HL-60/S4 treated with phorbol 12-myristate 13-acetate at 8.2 ng/mL for 4 days and 3 days (cell line): Measurements from ENCODE around the gene CACNA1A.
"Not testable (repeated sequence)": the region's sequence is repeated elsewhere in the genome, so short reads cannot be mapped to it uniquely, and the experiment has no call there.

ENCODE experiments used
- in situ Hi-C: fragments of 300-500 bp; cut with MboI; formaldehyde crosslinking; loops from 2 replicates; pipeline ENCODE4 v1.15.0; 2022; ENCODE audit warnings: low sequenced_read_pairs

CACNA1A gene

DNA sequence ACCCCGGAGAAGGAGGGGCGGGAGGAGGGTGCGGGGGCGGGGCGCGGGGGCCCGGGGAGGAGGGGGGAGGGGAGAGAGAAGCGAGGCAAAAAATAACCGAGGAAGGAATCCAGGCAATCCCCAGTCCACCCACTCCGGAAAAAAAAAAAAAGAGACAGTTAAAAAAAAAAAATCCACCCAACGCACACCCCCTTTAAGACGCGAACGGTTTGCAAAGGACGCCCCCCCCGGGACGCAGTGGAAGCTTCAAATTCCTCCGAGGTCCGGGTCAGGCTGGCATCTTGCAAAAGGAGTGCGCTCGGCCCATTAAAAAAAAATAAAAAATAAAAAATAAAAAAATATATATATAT, at the start of gene CACNA1A:
Gene CACNA1A, minus strand, starts transcription at position 9 of the 350 bp plus-strand sequence. CDS start 255 bp downstream, outside the sequence.
- in situ Hi-C loops, result no loop called here

DNA sequence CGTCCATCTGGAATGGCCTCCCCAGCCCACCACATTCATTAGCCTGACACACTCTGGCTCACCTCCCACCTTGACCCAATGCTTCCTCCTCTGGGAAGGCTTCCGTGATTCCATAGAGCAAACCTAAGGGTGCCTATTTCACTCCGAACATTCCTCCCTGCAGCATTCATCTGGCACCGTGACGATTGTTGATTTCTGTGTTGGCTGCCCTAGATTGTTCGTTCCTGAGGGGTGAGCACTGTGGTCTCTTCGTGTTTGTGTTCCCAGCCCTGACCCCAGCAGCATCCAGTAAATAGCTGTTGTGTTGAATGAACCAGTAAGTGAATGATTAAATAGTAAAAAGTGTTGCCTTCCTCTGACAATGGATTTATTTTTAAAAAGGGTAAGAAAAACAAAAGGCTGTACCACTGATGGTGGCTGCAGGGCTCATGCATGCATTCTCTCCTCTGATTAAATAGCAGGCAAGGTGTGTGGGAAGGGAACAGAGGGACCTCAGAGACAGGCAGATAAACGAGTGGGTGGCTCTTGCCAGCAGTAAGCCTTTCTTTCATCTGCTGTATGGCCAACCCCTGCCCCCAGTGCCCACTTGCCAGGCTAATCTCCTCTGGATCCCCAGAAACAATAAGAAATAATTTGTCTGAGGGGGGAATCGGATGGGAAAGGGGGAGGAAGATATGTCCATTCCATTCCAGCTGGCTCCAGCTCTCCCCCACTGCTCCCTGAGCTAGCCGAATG, 48.4 kb upstream of the CACNA1A start:
- in situ Hi-C loops, result no loop called here

DNA sequence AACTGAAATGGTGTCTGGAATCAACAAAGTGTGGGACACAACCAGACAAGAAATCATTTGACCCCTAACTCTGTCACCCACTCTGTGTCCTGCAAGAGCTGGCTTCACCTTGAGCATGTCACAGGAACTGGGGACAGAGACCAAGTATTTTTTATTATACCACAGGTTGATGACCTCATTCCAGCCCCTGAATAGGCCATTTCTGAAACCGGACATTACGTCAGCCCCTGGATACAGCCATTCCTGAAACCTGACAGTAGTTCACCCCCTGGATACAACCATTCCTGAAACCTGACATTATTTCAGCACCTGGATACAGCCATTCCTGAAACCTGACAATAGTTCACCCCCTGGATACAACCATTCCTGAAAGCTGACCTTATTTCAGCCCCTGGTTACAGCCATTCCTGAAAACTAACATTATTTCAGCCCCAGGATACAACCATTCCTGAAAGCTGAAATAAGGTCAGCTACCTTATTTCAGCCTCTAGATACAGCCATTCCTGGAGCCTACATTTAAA, 47.7 kb upstream of the CACNA1A start:
- in situ Hi-C loops, result no loop called here

DNA sequence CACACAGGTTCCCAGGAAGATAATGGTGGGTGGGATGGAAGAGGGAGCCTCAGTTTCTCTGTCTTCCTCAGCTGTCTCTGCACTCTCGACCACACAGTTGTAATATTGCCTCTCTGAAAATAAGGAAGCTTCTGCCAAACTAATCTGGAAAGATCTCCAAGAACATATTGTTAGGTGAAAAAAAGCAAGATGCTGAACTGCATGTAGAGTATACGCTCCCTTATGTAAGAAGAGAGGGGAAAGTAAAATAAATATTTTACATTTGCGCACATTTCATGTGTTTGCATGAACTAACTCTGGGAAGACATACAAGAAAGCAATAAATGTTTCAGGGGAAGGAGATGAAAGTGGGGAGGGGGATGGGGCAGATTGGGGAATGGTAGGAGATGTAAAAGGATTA, 41.9 kb upstream of the CACNA1A start:
- in situ Hi-C loops, result no loop called here

DNA sequence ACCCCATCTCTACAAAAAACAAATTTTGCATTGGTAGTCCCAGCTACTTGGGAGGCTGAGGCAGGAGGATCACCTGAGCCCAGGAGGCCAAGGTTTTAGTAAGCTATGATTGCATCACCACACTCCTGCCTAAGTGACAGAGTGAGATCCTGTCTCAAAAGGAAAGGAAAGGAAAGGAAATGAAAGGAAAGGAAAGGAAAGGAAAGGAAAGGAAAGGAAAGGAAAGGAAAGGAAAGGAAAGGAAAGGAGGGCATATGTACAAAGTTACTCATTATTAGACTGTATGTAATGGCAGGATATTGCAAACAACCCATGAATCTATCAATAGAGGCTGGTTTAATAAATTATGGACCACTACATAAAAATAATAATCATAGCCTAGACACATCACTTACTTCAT, 40.8 kb upstream of the CACNA1A start:
- in situ Hi-C loops, result no loop called here

DNA sequence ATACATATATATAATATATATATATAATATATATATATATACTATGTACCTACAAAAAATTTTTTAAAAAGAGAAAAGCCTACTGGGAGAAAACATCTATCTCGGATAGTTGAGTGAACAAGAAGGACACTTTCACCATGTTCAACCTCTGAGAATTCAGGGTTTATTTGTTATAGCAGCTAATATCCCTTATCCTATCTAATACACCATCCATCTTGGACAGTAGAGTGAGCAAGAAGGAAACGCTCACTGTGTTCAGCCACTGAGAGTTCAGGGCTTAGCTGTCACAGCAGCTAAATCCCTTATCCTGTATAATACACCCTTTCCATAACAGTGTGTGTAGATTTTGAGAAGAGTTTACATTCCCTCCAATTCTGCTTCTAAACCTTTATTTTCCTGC, 38.1 kb upstream of the CACNA1A start:
- in situ Hi-C loops, result no loop called here

DNA sequence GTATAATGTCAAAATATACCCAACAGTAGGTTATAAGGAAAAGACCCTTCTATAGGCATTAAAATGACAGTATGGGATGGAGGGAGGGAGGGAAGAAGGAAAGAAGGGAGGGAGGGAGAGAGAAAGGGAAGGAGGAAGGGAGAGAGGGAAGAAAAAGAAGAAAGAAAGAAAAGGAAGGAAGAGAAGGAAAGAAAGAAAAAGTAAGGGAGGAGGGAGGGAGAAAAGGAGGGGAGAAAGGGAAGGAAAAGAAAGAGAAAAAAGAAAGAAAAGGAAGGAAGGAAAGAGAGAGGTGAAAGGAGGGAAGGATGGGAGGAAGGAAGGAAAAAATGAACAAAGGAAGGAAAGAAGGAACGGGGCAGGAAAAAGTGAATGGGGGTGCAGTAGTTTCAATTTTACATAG, 35.3 kb upstream of the CACNA1A start:
- in situ Hi-C loops, result no loop called here

DNA sequence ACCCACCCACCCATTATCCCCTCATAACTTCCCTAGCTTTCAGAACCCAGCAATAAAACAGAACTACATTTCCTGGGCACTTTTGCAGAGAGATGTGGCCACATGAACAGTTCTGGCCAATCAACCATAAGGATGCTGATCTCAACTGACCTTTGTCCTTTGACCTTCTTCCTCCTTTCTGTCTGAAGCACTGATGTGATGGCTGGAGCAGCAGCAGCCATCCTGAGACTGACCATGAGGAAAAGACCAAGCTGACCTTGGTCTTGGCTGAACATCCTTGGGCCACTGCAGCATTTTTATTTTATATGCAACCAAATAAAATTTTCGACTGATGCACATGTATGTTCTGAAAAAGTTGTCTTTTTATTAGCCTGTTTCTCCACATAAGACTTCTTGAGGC, 33.1 kb upstream of the CACNA1A start:
- in situ Hi-C loops, result no loop called here

DNA sequence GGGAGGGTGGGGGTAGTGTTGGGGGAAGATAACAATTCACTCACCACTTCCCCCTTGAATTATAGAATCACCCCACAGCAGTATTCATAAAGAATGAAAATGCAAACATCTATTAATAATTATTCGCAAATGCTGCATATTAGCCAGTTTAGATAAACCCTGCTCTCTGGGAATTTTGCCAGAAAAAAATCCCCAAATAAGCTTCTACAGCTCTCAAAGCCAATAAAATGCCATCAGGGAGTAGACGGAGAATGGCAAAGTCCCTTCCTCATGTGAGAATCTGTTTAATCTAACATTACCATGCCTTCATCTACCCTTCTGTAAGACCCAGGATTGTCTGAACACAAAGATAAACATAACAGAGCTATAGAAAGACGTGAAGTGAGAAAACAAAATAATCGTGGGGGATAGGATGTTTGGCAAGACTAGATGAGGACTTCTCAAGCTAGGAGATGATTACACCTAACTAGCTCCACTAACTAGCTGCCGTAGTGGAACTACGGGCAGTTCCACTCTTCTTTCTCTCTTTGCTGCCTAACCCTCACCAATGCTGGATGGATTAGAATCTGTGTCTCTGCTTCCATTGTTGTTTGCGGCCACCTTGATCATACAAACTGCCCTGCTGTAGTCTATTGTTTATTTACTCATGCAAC, 32.4 kb upstream of the CACNA1A start:
- in situ Hi-C loops, result no loop called here

DNA sequence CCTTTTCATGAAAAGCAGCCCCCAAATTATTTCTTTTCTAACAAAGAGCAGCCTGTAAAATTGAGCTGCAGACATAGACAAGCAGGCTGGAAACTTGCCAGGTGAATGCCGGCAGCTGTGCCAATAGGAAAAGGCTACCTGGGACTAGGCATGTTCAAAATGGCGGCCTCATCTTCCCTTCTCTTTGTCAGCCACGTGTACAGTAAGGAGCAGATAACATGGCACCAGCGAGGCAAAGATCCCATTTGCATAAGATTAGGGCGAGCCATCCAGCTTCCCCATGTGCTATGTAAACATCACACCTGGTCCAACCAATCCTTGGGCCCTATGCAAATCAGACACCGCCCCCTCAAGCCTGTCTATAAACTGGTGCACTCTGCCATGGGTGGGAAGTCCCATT, 31.2 kb upstream of the CACNA1A start:
- in situ Hi-C loops, result no loop called here

DNA sequence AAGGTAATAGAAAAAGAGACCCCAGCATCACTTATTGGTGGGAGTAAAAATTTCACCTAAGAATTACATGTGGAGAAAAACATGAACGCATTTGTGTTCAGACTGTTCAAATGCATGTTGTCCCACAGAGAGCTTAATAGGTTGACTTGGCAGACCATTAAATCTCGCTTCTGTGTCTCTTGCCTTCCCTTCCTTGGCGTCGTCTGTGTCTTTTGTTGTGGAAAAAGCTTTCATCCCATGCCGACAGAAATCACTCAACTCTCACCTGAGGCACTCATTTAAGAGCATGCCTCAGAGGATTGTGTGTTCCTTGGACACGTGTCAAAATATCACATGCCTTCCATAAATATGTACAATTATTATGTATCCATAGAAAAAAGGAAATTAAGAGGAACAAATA, 24.4 kb upstream of the CACNA1A start:
- in situ Hi-C loops, result no loop called here

DNA sequence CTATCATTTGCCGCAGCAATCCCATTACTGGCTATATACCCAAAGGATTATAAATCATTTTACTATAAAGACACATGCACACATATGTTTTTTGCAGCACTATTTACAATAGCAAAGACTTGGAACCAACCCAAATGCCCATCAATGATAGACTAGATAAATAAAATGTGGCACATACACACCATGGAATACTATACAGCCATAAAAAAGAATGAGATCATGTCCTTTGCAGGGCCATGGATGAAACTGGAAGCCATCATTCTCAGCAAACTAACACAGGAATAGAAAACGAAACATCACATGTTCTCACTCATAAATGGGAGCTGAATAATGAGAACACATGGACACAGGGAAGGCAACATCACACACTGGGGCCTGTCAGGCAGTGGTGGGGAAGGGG, 23.4 kb upstream of the CACNA1A start:
- in situ Hi-C loops, result not testable (repeated sequence)

DNA sequence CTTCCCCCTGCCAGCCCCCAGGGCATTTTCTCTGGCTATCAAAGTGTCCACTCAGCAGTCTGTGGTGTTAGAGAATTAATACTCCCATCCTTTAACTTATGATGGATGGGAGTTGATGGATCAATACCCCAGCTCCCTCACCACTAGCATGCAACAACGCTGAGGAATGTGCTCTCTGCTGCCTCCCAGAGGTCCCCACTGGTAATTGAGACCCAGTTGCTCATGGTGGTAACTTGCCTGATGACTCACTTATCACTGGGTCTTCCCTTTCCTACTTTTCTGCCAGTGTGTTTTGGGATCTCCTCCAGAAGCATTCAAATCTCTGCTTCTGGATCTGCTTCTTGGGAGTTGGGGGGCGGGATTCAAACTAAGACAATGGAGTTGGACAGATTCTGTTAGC, 20.3 kb upstream of the CACNA1A start:
- in situ Hi-C loops, result no loop called here

DNA sequence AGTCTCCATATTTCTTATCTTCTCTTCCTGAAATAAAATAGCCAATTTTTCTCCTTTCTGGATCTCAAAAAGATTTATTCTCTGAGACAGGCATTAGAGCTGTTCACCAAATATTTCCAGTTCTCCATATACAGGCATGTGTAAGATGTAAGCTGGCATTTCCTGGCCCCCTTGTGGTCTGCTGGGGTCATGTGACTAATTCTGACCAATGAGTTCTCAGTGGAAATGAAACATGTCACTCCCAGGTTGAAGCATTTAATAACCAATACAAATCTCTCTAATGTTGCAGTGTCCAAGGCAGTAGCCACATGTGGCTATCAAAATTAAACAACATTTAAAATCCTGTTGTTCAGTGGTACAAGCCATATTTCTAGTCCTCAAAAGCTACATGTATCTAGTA, 14.8 kb upstream of the CACNA1A start:
- in situ Hi-C loops, result no loop called here

DNA sequence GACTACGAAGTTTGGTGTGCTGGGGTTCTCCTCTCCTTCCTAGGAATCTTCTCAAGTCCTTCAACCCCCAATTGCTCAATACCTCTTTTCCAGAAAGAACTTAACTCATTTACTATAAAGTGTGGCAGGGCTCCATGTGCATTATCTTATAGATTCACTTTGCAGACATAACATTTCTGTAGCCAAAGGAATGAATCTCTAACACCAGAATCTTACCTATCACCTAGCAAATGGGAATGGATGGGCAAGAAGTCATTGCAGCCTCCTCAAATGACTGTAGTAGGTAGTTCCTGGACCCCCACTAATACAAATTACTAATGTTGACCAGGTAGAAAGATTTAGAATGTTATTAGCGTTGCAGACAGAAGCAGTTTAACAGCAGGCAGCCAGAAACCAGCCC, 5.7 kb upstream of the CACNA1A start:
- in situ Hi-C loops, result no loop called here

DNA sequence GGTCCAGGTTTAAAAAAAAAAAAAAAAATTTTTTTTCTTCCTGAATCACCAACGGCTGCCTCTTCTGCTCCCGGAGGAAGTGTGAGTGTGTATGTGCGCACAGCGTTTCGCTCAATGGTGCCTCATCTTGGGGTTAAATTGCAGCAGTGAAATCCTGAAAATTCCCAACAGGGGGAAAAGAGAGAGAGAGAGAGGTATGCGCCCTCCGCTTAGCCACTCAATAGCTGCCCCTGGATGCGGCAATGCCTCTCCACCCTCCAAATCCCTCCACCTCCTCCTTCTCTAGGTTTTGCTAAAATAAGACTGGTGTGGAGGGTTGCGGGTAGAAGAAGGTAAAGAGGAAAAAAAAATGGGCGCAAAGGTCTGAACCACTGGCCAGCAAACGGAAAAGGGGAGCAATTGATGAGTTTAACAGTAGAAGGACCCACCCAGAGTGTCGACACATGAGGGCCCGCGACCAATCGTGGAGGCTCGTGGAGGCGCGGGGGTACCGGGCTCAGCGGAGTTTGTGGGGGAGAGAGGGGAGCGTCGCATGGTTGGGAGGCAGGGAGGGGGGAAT, 853 bp upstream of the CACNA1A start:
- in situ Hi-C loops, result no loop called here

DNA sequence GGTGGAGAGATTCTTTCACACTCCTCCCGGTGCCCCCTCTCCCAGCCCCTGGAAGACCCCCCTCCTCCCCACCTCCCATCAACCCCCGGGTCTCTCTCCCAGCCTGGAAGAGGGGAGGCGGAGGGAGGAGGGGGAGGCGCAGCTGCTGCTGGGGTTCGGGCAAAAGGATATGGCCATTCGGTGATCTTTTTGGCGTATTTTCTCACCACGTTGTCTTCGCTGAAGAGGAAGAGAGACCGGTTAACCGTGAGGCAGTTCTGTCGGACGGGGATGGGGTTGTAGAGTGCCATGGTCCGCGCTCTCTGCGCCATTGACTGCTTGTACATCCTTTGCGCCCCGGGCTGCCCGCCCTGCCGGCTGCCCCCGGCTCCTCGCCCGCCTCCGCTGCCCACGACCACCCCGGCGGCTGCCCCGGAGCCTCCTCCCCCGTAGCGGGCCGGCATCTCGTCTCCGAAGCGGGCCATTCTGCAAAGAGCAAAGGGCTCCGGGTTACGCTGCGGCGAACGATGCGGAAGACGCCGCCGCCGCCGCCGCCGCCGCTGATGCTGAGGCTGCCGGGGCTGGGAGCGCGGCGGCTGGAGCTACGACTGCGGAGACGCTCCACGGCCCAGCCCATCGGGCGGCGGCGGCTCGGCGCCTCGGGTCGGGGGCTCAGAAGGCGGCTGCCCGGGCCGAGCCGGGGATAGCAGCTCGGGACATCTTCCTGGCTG, 363 bp downstream of the CACNA1A start:
- in situ Hi-C loops, result no loop called here

DNA sequence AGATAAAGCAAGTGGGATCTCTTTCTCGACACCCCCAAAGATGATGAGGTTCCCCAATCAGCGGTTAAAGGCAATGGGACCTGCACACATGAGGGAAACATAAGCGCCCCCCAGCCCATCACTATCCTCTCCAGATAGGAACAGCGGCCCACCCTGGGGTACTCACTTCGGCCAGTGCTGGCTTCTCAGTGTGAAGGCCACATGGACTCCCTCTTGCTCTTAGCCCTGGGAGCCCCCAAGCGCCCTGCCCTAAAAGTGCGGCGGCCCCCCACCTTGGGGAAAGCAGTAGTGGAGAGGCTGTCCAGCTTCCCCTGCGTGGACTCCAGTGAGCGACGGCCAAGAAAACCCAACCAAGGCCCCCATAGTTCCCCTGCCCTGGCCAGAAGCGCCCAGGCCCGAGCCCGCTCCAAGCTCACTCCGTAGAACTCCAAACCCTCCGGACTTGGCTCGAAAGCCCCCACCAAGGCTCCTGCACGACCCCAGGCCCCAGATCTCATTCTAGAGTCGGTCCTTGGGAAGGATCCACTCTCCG, 1.0 kb downstream of the CACNA1A start:
- in situ Hi-C loops, result no loop called here

DNA sequence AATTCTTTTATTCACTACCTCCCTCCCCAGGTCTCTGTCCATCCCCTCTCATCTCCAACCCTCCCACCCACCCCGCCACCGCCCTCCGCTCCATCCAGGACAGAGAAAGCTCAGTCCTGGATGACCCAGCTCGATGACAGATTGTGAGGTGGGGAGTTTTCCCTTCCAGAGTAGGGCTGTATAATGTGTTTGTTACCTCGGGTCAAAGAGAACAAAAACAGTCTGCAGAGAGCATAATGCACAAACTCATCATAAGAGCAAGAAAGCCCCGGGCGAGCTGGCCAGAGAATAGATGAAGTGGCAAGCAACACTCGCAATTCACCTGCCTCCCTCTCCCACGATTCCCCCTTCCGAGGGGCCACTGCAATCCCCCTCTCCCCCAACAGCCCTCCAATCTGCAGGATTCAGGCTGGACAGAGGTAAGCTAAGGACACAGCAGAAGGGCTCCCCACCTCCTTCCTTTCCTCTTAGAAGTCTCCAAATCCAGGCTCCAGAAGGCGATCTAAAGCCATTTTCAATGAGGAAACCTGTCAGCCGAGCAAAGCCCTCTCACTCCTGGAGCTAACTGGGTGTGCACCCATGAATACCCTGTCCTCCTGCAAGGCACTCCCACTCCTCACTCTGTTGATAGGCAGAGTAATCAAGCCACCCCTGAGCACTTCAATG, 2.6 kb downstream of the CACNA1A start:
- in situ Hi-C loops, result no loop called here

DNA sequence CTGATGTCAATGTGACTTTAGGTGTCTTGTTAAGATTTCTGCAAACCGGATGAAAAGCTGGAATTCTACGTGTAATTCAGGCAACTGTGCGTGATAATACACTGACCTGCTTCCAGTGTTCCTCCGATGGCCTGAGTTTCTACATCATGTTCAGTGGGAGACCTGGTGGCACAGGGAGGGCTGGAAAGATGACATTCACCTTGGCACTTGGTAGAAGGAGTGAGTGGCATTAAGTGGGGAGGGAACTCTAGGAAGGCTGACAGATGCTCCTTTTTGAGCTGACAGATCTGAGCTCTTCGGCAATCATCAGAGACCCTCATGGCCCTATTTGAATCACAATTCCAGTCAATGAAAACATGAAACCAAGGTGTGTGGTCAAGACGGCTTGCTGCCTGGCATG, 4.0 kb downstream of the CACNA1A start:
- in situ Hi-C loops, result no loop called here

DNA sequence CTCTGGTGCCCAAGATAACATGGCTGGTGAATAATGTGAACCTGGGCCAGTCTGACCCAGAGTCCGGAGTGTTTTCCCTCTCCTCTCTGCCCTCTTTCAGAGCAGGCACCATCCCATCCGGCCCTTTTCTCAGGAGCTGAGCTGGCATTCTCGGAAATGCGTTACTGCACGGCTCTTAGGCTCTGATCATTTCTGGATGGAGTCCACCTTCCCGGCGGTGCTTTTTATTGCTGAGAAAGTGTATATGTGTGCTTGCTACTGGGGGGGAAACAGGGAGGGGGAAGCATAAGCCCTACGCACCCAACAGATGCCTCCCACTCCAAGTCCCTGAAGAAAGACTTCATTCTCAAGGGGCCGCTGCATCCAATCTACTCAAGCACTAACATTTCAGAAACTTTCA, 6.6 kb downstream of the CACNA1A start:
- in situ Hi-C loops, result no loop called here
